ENCODE results near the gene ERI2.

GRCh38 chr16:20803561-20804214 is 2.6 kb downstream of the ERI2 start:
- TF ChIP-seq POLR2A (IDR thresholded peaks at IDR 0.05) (no peak), CTCF (IDR thresholded peaks at IDR 0.05) (no peak)
